Stimulated activated naive CD8-positive, alpha-beta T cell treated with anti-CD3 and anti-CD28 coated beads, Interleukin-15, amount 100 ng/mL, for 72 hours (primary cell): ENCODE results near the gene RAB15.
A peak's percentile ranks its signal among the peaks of the same experiment; 100 is the strongest.
"Not testable (repeated sequence)": the region's sequence is repeated elsewhere in the genome, so short reads cannot be mapped to it uniquely, and the experiment has no call there.

Experiments used
- ATAC-seq: fragments of 150-1000 bp; cut with Tn5 transposase; 2 replicates; pipeline ENCODE4 v1.10.0; 2021; ENCODE audit warnings: mild to moderate bottlenecking, moderate library complexity
- DNase-seq, 2 donors: peaks; one replicate each; pipeline ENCODE4 v3.0.0; 2021 to 2022
- H3K27ac Mint-ChIP-seq, 2 donors: one replicate each; pipeline ENCODE4 v1.8.0; 2022; ENCODE audit warnings: mild to moderate bottlenecking in 2 of 2, mixed read lengths in 2 of 2, moderate library complexity in 2 of 2
- H3K27me3 Mint-ChIP-seq: one replicate; pipeline ENCODE4 v1.8.0; 2022; ENCODE audit warnings: mixed read lengths
- H3K4me1 Mint-ChIP-seq: one replicate; pipeline ENCODE4 v1.8.0; 2022; ENCODE audit warnings: mild to moderate bottlenecking, mixed read lengths
- H3K4me3 Mint-ChIP-seq, 2 donors: one replicate each; pipeline ENCODE4 v1.8.0; 2022; ENCODE audit warnings: mild to moderate bottlenecking in 2 of 2, mixed read lengths in 2 of 2, moderate library complexity in 1 of 2
- H3K9me3 Mint-ChIP-seq, 2 donors: one replicate each; pipeline ENCODE4 v1.8.0; 2022; ENCODE audit warnings: mixed read lengths in 2 of 2

Gene RAB15

GRCh38 chr14:64920465-64920864 is 51.7 kb downstream of the RAB15 start:
- DNase-seq = no peak
- no peaks in the 10 kb centered on the region for H3K9me3 Mint-ChIP-seq
- H3K4me1 Mint-ChIP-seq = peaks cover 69% of the 10 kb centered on the region
- H3K27me3 Mint-ChIP-seq = no peaks in the 10 kb centered on the region
- H3K4me3 Mint-ChIP-seq = no peak overlapping the region
- no peak overlapping the region for H3K27ac Mint-ChIP-seq
- ATAC-seq = no peak

- no peaks in the 10 kb centered on the region for H3K9me3 Mint-ChIP-seq
These were observed 52.5 kb downstream of the RAB15 start for GRCh38 chr14:64919618-64920017.

GRCh38 chr14:64919215-64919614 is 52.9 kb downstream of the RAB15 start:
- DNase-seq (no peak), ATAC-seq (no peak)
- Mint-ChIP-seq H3K27me3 (no peaks in the 10 kb centered on the region), H3K9me3 (no peaks in the 10 kb centered on the region), H3K4me1 (peaks cover 73% of the 10 kb centered on the region), H3K4me3 (no peak overlapping the region), H3K27ac (no peak overlapping the region)

More at GRCh38 chr14:64919618-64920017, 52.5 kb downstream of the RAB15 start:
- Mint-ChIP-seq H3K4me1 (peaks cover 74% of the 10 kb centered on the region), H3K4me3 (no peak overlapping the region), H3K27me3 (no peaks in the 10 kb centered on the region), H3K27ac (no peak overlapping the region)
- DNase-seq = no peak
- no peak for ATAC-seq

- Mint-ChIP-seq H3K27ac (peak overlapping the region in 1 of 2 donors; percentile 82), H3K4me3 (no peak overlapping the region), H3K4me1 (peaks cover 73% of the 10 kb centered on the region), H3K9me3 (no peaks in the 10 kb centered on the region), H3K27me3 (no peaks in the 10 kb centered on the region)
- ATAC-seq (no peak), DNase-seq (no peak)
These were observed 53.9 kb downstream of the RAB15 start for GRCh38 chr14:64918216-64918615.

GRCh38 chr14:64915797-64916196 is 56.3 kb downstream of the RAB15 start:
- DNase-seq (no peak), ATAC-seq (no peak)
- Mint-ChIP-seq H3K4me1 (peaks cover 70% of the 10 kb centered on the region), H3K4me3 (peak overlapping the region; percentile 86 to 95), H3K27ac (peak overlapping the region in 1 of 2 donors; percentile 98), H3K9me3 (no peaks in the 10 kb centered on the region), H3K27me3 (no peaks in the 10 kb centered on the region)

GRCh38 chr14:64915029-64915424 is 57.1 kb downstream of the RAB15 start:
- Mint-ChIP-seq H3K4me3 (peak overlapping the region; percentile 86 to 95), H3K4me1 (peaks cover 62% of the 10 kb centered on the region), H3K9me3 (no peaks in the 10 kb centered on the region), H3K27me3 (no peaks in the 10 kb centered on the region), H3K27ac (peak overlapping the region; percentile 98 to 99)
- DNase-seq = no peak
- no peak for ATAC-seq

GRCh38 chr14:64914237-64915028 is 57.7 kb downstream of the RAB15 start, which contains the start of gene CHURC1:
Gene CHURC1, plus strand, starts transcription at chr14:64914455. Its CDS starts 41 bp downstream, at chr14:64914496.
- no peaks in the 10 kb centered on the region for H3K9me3 Mint-ChIP-seq
- ATAC-seq (peak; percentile 94), DNase-seq (peak; percentile 88 to 95)
- H3K4me3 Mint-ChIP-seq = peak within 1 kb of the TSS; percentile 86 to 95
- peaks cover 56% of the 10 kb centered on the region for H3K4me1 Mint-ChIP-seq
- peak within 1 kb of the TSS; percentile 98 to 99 for H3K27ac Mint-ChIP-seq
- H3K27me3 Mint-ChIP-seq = no peaks in the 10 kb centered on the region

GRCh38 chr14:64913477-64913876 is 58.7 kb downstream of the RAB15 start:
- ATAC-seq, H3K27me3 Mint-ChIP-seq, H3K9me3 Mint-ChIP-seq, DNase-seq: not testable (repeated sequence)
- Mint-ChIP-seq H3K27ac (peak overlapping the region in 1 of 2 donors; percentile 98), H3K4me1 (peaks cover 50% of the 10 kb centered on the region), H3K4me3 (peak overlapping the region in 1 of 2 donors; percentile 86)

GRCh38 chr14:64912261-64912660 is 59.9 kb downstream of the RAB15 start:
- DNase-seq = no peak
- Mint-ChIP-seq H3K4me3 (no peak overlapping the region), H3K4me1 (peaks cover 37% of the 10 kb centered on the region)

GRCh38 chr14:64910847-64911495 is 61.2 kb downstream of the RAB15 start:
- ATAC-seq (no peak), DNase-seq (no peak)
- H3K4me3 Mint-ChIP-seq = no peak overlapping the region
- H3K4me1 Mint-ChIP-seq = peaks cover 25% of the 10 kb centered on the region
- no peaks in the 10 kb centered on the region for H3K27me3 Mint-ChIP-seq
- H3K9me3 Mint-ChIP-seq = no peaks in the 10 kb centered on the region
- H3K27ac Mint-ChIP-seq = peak overlapping the region in 1 of 2 donors; percentile 22

More at GRCh38 chr14:64912261-64912660, 59.9 kb downstream of the RAB15 start:
- Mint-ChIP-seq H3K27ac (no peak overlapping the region), H3K9me3 (no peaks in the 10 kb centered on the region), H3K27me3 (no peaks in the 10 kb centered on the region)
- no peak for ATAC-seq

GRCh38 chr14:64906022-64906421 is 66.1 kb downstream of the RAB15 start:
- H3K9me3 Mint-ChIP-seq = no peaks in the 10 kb centered on the region
- H3K4me1 Mint-ChIP-seq = no peaks in the 10 kb centered on the region
- no peak for DNase-seq
- H3K27me3 Mint-ChIP-seq = no peaks in the 10 kb centered on the region
- no peak overlapping the region for H3K27ac Mint-ChIP-seq
- H3K4me3 Mint-ChIP-seq = no peak overlapping the region
- ATAC-seq = no peak

- DNase-seq = no peak
- Mint-ChIP-seq H3K4me3 (no peak overlapping the region), H3K9me3 (no peaks in the 10 kb centered on the region), H3K27ac (no peak overlapping the region), H3K27me3 (peaks cover 7% of the 10 kb centered on the region), H3K4me1 (no peaks in the 10 kb centered on the region)
- ATAC-seq = no peak
These were observed 72.2 kb downstream of the RAB15 start for GRCh38 chr14:64899958-64900357.
